Hematopoietic multipotent progenitor cell treated with erythropoietin and hydrocortisone succinate and interleukin-3 and kit ligand, for 15 days (in vitro differentiated cells): Measurements from ENCODE around the gene ATG9A.
"Not testable (repeated sequence)": the region's sequence is repeated elsewhere in the genome, so short reads cannot be mapped to it uniquely, and the experiment has no call there.

Experiments used
- DNase-seq: peaks from one replicate; pipeline ENCODE4 v3.0.0-alpha.2; 2015; ENCODE audit warnings: low spot score

The ATG9A gene

DNA sequence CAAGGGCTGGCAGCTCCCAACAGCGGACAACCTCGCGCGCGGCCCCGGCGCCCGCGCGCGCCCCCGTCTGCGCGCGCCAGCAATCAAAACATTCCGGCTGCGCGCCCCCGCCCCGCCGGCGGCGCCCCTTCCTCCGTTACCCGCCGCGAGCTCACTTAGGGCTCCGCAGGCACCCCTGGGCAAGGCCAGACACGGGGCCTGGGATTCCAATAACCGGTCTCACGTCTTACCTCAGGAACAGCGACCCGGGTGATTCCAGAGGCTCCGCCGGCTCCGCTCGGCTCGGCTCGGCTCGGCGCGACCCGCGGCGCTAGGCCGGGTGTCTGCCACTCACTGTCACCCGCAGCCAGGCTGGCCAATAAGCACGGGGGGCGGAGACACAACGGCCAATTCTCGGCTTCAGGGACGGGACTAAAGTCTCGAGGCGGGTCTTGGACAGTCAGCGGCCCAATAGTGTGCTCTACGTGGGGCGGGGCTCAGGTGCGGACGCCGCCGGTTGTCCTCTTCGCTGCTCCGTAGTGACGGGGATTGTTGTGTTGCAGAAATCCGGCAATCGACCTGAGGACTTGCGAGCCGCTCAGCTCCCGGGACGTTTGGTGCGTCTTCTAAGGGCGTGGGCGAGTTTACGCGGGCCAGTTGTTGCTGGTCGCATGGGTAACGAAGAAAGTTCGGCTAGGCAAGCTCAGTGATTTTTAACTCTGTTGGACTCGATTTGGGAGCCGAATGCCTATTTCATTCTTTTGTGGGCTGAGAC, at the start of gene ATG9A, which contains the start of gene ANKZF1:
Gene ATG9A, minus strand, starts transcription at position 332 of the 754 bp plus-strand sequence. CDS start 1,612 bp downstream, outside the sequence.
Gene ANKZF1, plus strand, starts transcription at position 502 of the 754 bp plus-strand sequence. CDS start 452 bp downstream, outside the sequence.
- DNase-seq, result peak; percentile 99

DNA sequence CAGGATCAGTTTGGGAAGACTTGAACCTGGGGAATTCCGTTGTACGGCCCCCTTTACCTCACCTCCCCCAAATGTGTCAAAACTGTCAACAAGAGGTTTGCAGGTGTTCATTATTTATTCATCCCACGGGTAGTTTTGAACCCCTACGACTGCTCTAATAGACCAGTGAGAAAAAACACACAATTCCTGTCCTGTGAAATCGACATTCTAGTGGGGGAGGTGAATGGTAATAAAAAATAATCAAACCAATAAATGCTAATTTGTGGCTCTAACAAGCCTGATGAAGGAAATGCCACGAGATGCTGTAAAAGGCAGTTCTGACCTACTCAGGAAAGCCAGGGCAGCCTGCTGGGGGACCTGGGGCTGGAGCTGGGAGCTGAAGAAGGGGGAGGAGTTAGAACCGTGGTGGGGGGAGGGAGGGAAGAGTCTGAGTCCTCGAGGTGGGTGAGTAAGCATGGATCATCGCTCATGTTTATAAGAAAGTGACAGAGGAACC, 49.3 kb upstream of the ATG9A start:
- DNase-seq, result no peak

GRCh38 chr2:219277703-219278654, 48.5 kb upstream of the ATG9A start:
- peak; percentile 89 for DNase-seq

DNA sequence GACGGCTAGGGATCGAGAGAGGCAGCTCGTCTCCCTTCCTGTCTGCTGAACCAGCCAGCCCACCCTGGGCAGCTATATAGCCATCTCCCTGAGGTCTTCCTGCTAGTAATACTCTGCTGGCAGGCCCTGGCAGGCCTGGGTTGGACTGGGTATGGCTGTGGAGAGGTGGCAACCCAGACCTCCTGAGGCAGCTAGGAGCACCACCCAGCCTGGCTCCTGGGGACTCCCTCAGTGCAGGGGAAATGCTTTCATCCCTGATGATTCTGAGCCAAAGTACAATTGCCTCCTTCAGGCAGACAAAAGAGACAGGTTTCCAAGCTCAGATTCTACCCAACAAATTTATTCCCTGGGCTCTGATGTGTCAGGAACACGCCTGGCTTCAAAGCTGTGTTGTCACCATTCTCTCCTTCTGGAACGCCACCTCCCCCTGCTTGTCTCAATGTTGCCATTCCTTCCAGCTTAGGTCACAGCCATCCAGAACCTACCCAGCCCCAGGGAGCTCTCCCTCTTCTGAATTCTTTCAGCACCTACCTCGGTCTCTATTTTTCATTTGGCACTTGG, 45.0 kb upstream of the ATG9A start:
- no peak for DNase-seq

GRCh38 chr2:219273937-219274336, 44.5 kb upstream of the ATG9A start:
- DNase-seq, result no peak

- DNase-seq, result no peak
Measured at GRCh38 chr2:219272995-219273394, 43.6 kb upstream of the ATG9A start.

DNA sequence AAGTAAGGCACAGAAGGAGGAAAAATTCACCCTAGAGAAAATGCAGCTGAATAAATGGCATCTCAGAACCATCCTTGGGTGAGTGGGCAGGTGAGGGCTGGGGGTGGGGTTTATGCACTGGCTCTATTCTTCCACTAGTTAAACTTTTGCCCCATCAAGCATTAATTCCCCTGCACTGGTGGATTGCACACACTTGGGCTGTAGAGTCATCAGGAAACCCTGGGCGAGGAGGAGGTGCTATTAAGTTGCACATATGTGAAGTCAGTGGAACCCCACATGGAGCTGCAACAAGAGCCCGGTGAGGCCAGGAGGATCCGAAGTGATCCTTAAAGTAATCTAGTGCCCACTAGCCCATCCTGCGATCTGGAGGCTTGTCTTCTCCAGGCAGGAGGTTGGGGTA, 42.9 kb upstream of the ATG9A start:
- DNase-seq, result no peak

DNA sequence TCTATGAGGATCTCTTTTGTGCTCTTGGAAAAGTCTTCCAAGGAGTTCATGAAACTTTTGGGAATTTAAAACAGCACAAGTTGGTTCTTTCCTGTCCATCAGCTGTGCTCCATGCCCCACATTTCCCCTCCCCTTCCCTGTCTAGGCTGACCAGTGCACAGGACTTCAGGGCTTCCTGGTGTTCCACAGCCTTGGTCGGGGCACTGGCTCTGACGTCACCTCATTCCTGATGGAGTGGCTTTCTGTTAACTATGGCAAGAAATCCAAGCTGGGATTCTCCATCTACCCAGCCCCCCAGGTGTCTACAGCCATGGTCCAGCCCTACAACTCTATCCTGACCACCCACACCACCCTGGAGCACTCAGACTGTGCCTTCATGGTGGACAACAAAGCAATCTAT, 41.6 kb upstream of the ATG9A start:
- DNase-seq, result no peak

GRCh38 chr2:219270055-219270372, 40.6 kb upstream of the ATG9A start:
- no peak for DNase-seq

- no peak for DNase-seq
Measured at GRCh38 chr2:219269362-219270054, 40.1 kb upstream of the ATG9A start.

DNA sequence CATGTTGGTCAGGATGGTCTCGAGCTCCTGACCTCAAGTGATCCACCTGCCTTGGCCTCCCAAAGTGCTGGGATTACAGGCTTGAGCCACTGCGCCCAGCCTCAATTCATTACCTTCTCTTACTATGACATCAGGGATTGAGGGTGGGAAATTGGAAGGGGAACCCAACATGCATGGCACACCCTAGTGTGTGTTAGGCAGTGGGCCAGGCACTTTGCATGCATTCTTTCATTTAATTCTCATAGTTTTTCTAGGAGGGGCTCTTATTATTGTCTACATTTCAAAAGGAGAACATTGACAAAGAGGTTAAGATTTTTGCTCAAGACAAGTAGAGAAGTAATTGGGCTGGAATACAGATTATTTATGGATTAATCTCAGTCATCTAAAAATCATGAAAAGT, 38.9 kb upstream of the ATG9A start:
- DNase-seq, result no peak

DNA sequence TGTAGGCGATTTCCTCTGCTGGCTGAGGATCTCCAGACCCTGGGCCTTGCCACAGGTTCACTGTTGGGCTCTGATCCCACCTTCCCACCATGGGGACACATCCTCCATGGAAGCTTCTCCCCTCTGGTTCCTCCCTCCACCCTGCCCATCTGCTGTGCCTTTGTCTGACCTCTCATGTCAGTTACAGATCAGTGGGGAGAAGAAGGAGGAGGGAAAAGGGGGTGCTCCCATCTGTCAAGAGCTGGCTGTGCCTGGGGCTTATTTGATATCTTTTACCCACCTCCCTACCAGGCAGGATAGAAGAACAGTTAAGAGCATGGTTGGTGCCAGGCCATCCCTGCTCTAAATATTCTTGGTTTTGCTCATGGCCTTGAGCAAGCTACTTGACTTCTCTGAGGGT, 37.5 kb upstream of the ATG9A start:
- DNase-seq, result no peak

- no peak for DNase-seq
Measured at GRCh38 chr2:219266232-219266631, 36.8 kb upstream of the ATG9A start.

DNA sequence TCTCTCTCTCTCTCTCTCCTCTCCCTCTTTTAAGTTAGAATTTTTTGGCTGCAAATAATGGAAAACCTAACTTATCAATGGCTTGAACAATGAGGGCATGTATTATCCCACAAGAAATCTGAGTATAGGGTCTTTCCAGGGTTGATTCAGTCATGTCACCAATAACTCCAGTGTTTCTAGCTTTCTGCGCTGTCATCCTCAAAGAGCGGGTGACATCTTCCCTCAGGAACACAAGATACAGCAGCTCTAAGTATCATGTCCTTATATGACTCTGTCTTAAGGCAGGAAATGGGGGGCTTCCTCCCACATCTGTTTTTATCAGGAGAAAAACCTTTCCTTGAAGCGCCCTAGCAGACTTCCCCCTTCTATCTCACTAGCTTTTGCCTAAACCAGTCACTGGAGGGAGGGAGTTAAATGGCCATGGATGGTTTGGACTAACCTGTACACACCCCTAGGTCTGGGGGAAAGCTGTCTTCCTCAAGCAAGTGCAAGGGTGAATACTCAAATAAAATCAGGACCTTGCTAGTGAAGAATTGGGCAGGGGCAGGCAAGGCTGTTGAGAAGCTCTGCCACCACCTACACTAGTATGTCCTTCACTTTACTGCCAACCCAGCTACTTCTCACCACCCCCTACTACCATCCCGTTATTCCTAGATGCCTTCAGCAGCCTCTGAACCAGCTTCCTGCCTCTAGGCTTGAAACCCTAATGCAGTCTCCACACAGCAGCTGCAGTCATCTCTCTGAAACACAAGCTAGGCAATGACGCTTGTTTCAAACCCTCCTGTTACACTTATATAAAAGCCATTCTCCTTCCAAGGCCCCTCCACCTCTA, 31.8 kb upstream of the ATG9A start:
- no peak for DNase-seq

GRCh38 chr2:219258942-219259341, 29.5 kb upstream of the ATG9A start:
- not testable (repeated sequence) for DNase-seq

- DNase-seq, result no peak
Measured at GRCh38 chr2:219254590-219255201, 25.3 kb upstream of the ATG9A start.

GRCh38 chr2:219253753-219254589, 24.5 kb upstream of the ATG9A start, which contains the start of gene TUBA4A:
TUBA4A (minus strand) TSS chr2:219253918; CDS start chr2:219253858, 60 bp downstream.
- peak; percentile 87 for DNase-seq

DNA sequence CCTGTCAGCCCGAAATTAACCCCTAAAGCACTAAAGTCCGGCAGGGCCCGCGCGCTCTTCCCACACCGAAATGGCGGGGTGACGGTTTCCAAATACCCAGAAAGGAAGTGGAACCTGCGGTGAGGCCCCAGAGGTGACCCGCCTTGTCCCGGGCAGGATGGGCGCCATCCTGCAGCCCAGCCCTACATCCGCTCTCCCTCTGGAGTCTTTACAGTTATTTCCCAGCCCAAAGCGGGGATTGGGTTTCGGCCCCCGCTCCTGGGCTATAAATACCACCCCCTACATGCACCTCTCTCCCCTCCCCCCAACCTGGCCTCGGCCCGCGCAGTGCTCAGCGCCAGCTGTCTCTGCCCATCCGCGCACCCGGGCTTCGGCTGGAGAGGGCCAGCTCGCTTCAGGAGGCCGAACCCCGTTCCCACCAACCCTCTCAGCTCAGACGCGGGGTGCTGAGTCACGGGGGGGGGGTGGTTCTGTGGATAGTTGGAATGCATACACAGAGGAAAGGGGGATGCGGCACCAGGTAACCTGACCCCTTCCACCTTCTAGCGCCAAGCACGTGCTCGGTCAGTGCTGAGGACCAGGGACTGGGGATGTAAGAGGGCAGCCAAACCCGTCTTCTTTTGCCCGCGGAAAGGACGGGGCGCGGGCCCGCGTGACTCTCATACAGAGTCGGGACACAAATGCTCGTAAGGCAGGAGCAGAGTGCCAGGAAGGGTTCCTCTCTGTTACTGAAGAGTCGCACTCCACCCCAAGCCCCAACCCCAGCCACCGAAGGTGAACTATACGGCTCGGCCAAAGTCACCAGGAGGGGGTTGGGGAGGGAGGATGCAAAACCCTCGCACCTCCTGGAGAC, 23.7 kb upstream of the ATG9A start, which contains the start of gene TUBA4B:
Gene TUBA4B, plus strand, starts transcription at position 344 of the 853 bp plus-strand sequence. Its CDS starts 165 bp downstream, at position 509.
- DNase-seq, result peak; percentile 33
